ENCODE results near the gene GALK2.
"Not testable (repeated sequence)": the region's sequence is repeated elsewhere in the genome, so short reads cannot be mapped to it uniquely, and the experiment has no call there.

GALK2 gene

GRCh38 chr15:49225572-49226281 lies 55.7 kb downstream of the GALK2 start:
- DNase-seq, result no peak

- no peak for DNase-seq
Measured at GRCh38 chr15:49227602-49228001, 57.6 kb downstream of the GALK2 start.

GRCh38 chr15:49229922-49230321 lies 59.9 kb downstream of the GALK2 start:
- DNase-seq, result no peak

- DNase-seq, result no peak
Measured at GRCh38 chr15:49232236-49232806, 62.3 kb downstream of the GALK2 start.

GRCh38 chr15:49235446-49236124 lies 65.5 kb downstream of the GALK2 start:
- no peak for DNase-seq

- no peak for DNase-seq
Measured at GRCh38 chr15:49236869-49237268, 66.8 kb downstream of the GALK2 start.

GRCh38 chr15:49238342-49238741 lies 68.3 kb downstream of the GALK2 start:
- no peak for DNase-seq

- no peak for DNase-seq
Measured at GRCh38 chr15:49239105-49239504, 69.1 kb downstream of the GALK2 start.

- DNase-seq, result no peak
Measured at GRCh38 chr15:49242820-49243219, 72.8 kb downstream of the GALK2 start.

- no peak for DNase-seq
Measured at GRCh38 chr15:49247556-49248110, 77.6 kb downstream of the GALK2 start.

- DNase-seq, result no peak
Measured at GRCh38 chr15:49248291-49248690, 78.2 kb downstream of the GALK2 start.

- no peak for DNase-seq
Measured at GRCh38 chr15:49255966-49256759, 86.1 kb downstream of the GALK2 start.

- DNase-seq, result not testable (repeated sequence)
Measured at GRCh38 chr15:49265117-49265516, 95.1 kb downstream of the GALK2 start.

- no peak for DNase-seq
Measured at GRCh38 chr15:49265911-49266310, 95.9 kb downstream of the GALK2 start.

- no peak for DNase-seq
Measured at GRCh38 chr15:49270541-49271421, 100.7 kb downstream of the GALK2 start.

GRCh38 chr15:49273734-49274318 lies 103.8 kb downstream of the GALK2 start:
- DNase-seq, result no peak

GRCh38 chr15:49278751-49279150 lies 108.7 kb downstream of the GALK2 start:
- DNase-seq, result no peak

GRCh38 chr15:49279521-49280456 lies 109.7 kb downstream of the GALK2 start:
- no peak for DNase-seq

- DNase-seq, result no peak
Measured at GRCh38 chr15:49282366-49282765, 112.3 kb downstream of the GALK2 start.

- DNase-seq, result no peak
Measured at GRCh38 chr15:49286649-49287404, 116.8 kb downstream of the GALK2 start.
